OCI-LY3 (cell line): ENCODE data around the gene NRP1.

Experiments
- H2AFZ ChIP-seq: fragments of 200-600, 300-600 bp; shearing (Covaris generic); 2 replicates; pipeline ENCODE4 v1.6.0; 2014; ENCODE audit warnings: antibody characterized with exemption, low read depth, low read length
- H3K27ac ChIP-seq: fragments of 200-600, 300-600 bp; sonication (generic); 2 replicates; pipeline ENCODE4 v1.5.1; 2014; ENCODE audit warnings: mild to moderate bottlenecking, low read length, moderate library complexity, mixed read lengths
- H3K27me3 ChIP-seq: fragments of 200-600, 300-600 bp; sonication (generic); 2 replicates; pipeline ENCODE4 v1.6.1; 2014; ENCODE audit warnings: low read depth, low read length, mixed read lengths
- H3K36me3 ChIP-seq: fragments of 200-600, 300-600 bp; sonication (generic); replicated peaks from 2 replicates; pipeline ENCODE3; 2014; ENCODE audit warnings: low read depth, low read length, mixed read lengths
- H3K4me1 ChIP-seq: fragments of 300-600, 200-600 bp; sonication (generic); 2 replicates; pipeline ENCODE4 v1.6.1; 2014; ENCODE audit warnings: low read length, mixed read lengths
- H3K4me2 ChIP-seq: fragments of 200-600, 300-600 bp; sonication (generic); 2 replicates; pipeline ENCODE4 v1.6.1; 2014; ENCODE audit warnings: low read length, mixed read lengths
- H3K4me3 ChIP-seq: fragments of 300-600, 200-600 bp; sonication (generic); 2 replicates; pipeline ENCODE4 v1.5.1; 2014; ENCODE audit warnings: antibody characterized with exemption, mild to moderate bottlenecking, low read length, moderate library complexity
- H3K79me2 ChIP-seq: fragments of 300-600, 200-600 bp; shearing (Covaris generic); 2 replicates; pipeline ENCODE4 v1.6.1; 2014; ENCODE audit warnings: mild to moderate bottlenecking, low read length, mixed read lengths
- H3K9ac ChIP-seq: fragments of 300-600, 200-600 bp; shearing (Covaris generic); 2 replicates; pipeline ENCODE4 v1.6.0; 2014; ENCODE audit warnings: mild to moderate bottlenecking, low read length, moderate library complexity
- H3K9me3 ChIP-seq: fragments of 200-600, 300-600 bp; shearing (Covaris generic); 2 replicates; pipeline ENCODE4 v1.6.1; 2014; ENCODE audit warnings: low read length, mixed read lengths; ENCODE audit not compliant: insufficient read depth
- H4K20me1 ChIP-seq: fragments of 200-600, 300-600 bp; sonication (generic); 2 replicates; pipeline ENCODE4 v1.6.1; 2016; ENCODE audit warnings: low read length, mixed read lengths; ENCODE audit not compliant: insufficient read depth
- EZH2phosphoT487 ChIP-seq: fragments of 200-600 bp; shearing (Covaris generic); IDR thresholded peaks from 2 replicates; pipeline ENCODE4 v1.6.1; 2018; ENCODE audit warnings: antibody characterized with exemption, mixed run types, low read depth
- TF ChIP-seq, protein P1 (sequence below): fragments of 200-600, 300-600 bp; sonication (generic); IDR thresholded peaks from 2 replicates; pipeline ENCODE4 v1.5.1; 2014; ENCODE audit warnings: antibody characterized with exemption, low read length, low read depth

Gene NRP1

DNA sequence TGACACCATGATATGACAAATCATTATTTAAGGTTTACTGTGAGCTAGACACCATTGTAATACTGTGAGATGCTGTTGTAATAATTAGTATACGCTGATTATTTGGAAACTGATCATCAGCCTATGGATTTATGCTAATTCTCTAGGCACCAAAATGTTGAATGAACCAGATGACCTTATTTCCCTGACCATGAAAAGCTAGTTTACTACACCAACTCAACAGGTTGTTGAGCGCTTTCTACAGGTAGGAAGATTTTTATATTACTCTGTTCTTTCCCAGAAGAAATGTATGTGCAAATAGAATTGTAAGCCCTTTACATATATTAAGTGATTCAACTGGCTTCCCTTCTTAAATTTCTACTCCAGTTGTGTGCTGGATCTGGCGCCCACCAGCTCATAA is 6.2 kb downstream of the NRP1 start:
- Histone ChIP-seq H3K36me3 (no peaks in the 10 kb centered on the region), H3K4me3 (no peak overlapping the region), H2AFZ (no peak overlapping the region), H3K27me3 (no peaks in the 10 kb centered on the region), H4K20me1 (no peaks in the 10 kb centered on the region), H3K79me2 (no peaks in the 10 kb centered on the region), H3K9ac (no peak overlapping the region), H3K9me3 (no peaks in the 10 kb centered on the region), H3K4me2 (no peak overlapping the region), H3K27ac (no peak overlapping the region), H3K4me1 (no peaks in the 10 kb centered on the region)
- TF ChIP-seq EZH2phosphoT487 = no peak
- TF ChIP-seq, protein P1, sequence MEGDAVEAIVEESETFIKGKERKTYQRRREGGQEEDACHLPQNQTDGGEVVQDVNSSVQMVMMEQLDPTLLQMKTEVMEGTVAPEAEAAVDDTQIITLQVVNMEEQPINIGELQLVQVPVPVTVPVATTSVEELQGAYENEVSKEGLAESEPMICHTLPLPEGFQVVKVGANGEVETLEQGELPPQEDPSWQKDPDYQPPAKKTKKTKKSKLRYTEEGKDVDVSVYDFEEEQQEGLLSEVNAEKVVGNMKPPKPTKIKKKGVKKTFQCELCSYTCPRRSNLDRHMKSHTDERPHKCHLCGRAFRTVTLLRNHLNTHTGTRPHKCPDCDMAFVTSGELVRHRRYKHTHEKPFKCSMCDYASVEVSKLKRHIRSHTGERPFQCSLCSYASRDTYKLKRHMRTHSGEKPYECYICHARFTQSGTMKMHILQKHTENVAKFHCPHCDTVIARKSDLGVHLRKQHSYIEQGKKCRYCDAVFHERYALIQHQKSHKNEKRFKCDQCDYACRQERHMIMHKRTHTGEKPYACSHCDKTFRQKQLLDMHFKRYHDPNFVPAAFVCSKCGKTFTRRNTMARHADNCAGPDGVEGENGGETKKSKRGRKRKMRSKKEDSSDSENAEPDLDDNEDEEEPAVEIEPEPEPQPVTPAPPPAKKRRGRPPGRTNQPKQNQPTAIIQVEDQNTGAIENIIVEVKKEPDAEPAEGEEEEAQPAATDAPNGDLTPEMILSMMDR = no peak

DNA sequence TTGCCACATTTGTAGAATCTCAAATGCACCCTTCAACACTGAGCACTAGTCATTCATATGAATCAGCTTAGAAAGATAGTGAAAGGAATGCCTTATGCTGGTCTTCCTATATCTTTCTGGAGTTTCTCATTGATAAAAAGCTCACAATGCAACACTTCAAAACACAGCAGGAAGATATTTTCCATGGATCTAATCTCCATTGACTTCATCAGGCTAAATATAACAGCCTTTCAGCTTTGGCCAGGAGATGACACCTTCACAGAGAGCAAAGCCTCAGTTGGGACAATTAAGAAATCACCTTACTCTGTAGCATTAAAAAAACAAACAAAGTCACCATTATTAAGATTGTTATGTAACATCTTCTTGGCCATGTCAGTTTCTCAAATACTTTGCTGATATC is 6.7 kb downstream of the NRP1 start:
- H3K79me2 ChIP-seq = no peaks in the 10 kb centered on the region
- no peaks in the 10 kb centered on the region for H4K20me1 ChIP-seq
- no peak overlapping the region for H3K9ac ChIP-seq
- H2AFZ ChIP-seq = no peak overlapping the region
- H3K4me2 ChIP-seq = no peak overlapping the region
- H3K27ac ChIP-seq = no peak overlapping the region
- H3K27me3 ChIP-seq = no peaks in the 10 kb centered on the region
- H3K4me3 ChIP-seq = no peak overlapping the region
- no peaks in the 10 kb centered on the region for H3K9me3 ChIP-seq
- TF ChIP-seq EZH2phosphoT487 = no peak
- TF ChIP-seq, protein P1 = peak; percentile 9; the same call in 1 of the 2 replicates
- H3K4me1 ChIP-seq = no peaks in the 10 kb centered on the region
- no peaks in the 10 kb centered on the region for H3K36me3 ChIP-seq

DNA sequence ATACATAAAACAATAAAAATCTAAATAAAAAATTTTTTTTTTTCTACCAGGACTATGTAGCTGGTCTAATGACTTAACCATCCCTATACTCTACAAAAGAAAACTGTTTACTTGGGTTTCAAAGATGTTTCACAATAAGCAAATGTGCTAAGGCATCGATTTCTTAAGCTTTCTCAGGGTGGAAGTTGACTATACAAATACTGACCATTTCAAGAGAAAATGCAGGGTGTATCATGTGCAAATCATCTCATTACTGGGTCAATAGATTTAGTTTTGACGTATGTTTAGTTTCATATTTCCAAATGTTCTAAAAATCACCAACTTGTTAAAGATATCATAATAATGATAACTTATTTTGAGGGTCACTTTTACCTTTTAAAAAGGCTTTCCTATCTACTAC is 7.5 kb downstream of the NRP1 start:
- Histone ChIP-seq H3K4me1 (no peaks in the 10 kb centered on the region), H3K9ac (no peak overlapping the region), H2AFZ (no peak overlapping the region), H3K36me3 (no peaks in the 10 kb centered on the region), H3K4me3 (no peak overlapping the region), H3K9me3 (no peaks in the 10 kb centered on the region), H3K27me3 (no peaks in the 10 kb centered on the region), H4K20me1 (no peaks in the 10 kb centered on the region), H3K4me2 (no peak overlapping the region), H3K27ac (no peak overlapping the region), H3K79me2 (no peaks in the 10 kb centered on the region)
- no peak for TF ChIP-seq EZH2phosphoT487
- TF ChIP-seq, protein P1 = no peak

DNA sequence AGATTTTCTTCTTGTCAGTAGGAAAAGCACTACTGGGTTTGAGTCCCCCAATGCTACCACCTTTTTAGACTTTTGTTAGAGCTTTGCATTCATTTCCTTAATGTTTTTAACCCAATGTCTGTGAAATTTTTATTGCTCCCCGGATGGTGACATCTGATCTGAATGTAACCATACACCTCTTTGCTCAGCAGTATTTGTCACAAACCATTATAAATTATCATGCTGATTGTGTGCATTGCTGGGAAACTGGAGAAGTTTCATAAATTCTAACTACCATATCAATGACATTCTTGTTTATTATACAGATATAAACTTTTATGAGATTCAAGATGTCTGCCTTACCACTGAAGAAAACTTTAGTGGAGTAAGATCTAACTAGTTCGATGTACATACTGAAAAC is 8.5 kb downstream of the NRP1 start:
- no peak overlapping the region for H3K4me2 ChIP-seq

More for the DNA sequence above, 8.5 kb downstream of the NRP1 start:
- Histone ChIP-seq H3K9me3 (no peaks in the 10 kb centered on the region), H3K36me3 (no peaks in the 10 kb centered on the region), H3K9ac (no peak overlapping the region), H3K4me1 (no peaks in the 10 kb centered on the region), H3K79me2 (no peaks in the 10 kb centered on the region), H4K20me1 (no peaks in the 10 kb centered on the region), H3K27me3 (no peaks in the 10 kb centered on the region), H3K27ac (no peak overlapping the region), H3K4me3 (no peak overlapping the region), H2AFZ (no peak overlapping the region)
- TF ChIP-seq, protein P1 = no peak
- TF ChIP-seq EZH2phosphoT487 = no peak
